Cardiac fibroblast (primary cell): ENCODE data around the gene PACSIN2.
"Not testable (repeated sequence)": the region's sequence is repeated elsewhere in the genome, so short reads cannot be mapped to it uniquely, and the experiment has no call there.

Experiments
- DNase-seq, 2 donors: peaks; one replicate each; pipeline versions ENCODE4 v3.0.0 to v3.0.0-alpha.2; 2010; ENCODE audit warnings: low read depth in 2 of 2
- H3K4me3 ChIP-seq, 2 donors: replicated peaks in 1 of 2; 1 replicate in 1 of 2; 2 replicates in 1 of 2; pipeline ENCODE4 v1.5.1; 2011; ENCODE audit warnings: low read depth in 2 of 2, low read length in 2 of 2, mild to moderate bottlenecking in 2 of 2, moderate library complexity in 1 of 2
- CTCF ChIP-seq: IDR thresholded peaks from one replicate; pipeline ENCODE4 v1.5.1; 2011; ENCODE audit warnings: low read depth, mild to moderate bottlenecking, low read length, inconsistent platforms

The PACSIN2 gene

GRCh38 chr22:42926104-42926503, 88.8 kb downstream of the PACSIN2 start:
- DNase-seq = peak; percentile 24 to 31

DNA sequence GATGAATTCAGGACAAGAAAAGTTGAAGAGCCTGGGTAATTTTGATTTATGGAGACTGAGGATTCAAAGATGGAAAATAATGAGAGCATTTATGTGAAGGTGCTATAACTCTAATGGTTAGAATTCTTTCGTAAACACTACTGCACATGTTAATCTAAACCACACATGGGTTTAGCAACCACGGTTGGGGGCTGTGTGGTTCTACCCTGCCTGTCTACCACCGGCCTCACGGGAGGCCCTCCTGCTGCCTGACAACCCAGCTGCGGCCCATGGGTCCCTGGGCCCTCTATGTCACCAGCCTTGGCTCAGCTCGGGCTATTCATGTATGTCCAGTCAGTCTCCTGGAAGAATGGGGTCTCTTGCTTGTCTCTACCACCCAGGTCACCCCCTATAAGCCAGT, 89.4 kb downstream of the PACSIN2 start:
- DNase-seq = no peak
- no peak for TF ChIP-seq CTCF
- H3K4me3 ChIP-seq = no peak overlapping the region

More at GRCh38 chr22:42926104-42926503, 88.8 kb downstream of the PACSIN2 start:
- no peak for TF ChIP-seq CTCF
- H3K4me3 ChIP-seq = no peak overlapping the region

DNA sequence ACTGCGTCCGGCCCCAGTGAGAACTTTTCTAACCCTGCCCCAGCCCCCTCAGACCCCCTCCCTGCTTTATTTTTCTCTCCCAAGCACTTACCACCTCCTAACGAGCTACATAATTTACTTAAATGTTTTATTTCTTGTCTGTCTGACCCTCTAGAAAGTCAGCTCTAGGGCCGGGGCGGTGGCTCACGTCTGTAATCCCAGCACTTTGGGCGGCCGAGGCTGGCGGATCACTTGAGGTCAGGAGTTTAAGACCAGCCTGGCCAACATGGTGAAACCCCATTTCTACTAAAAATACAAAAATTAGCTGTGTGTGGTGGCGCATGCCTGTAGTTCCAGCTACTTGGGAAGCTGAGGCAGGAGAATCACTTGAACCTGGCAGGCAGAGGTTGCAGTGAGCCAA, 89.9 kb downstream of the PACSIN2 start:
- DNase-seq, H3K4me3 ChIP-seq: not testable (repeated sequence)

- TF ChIP-seq CTCF = no peak
- no peak for DNase-seq
- H3K4me3 ChIP-seq = no peak overlapping the region
Observed at GRCh38 chr22:42924436-42924835, 90.5 kb downstream of the PACSIN2 start.

DNA sequence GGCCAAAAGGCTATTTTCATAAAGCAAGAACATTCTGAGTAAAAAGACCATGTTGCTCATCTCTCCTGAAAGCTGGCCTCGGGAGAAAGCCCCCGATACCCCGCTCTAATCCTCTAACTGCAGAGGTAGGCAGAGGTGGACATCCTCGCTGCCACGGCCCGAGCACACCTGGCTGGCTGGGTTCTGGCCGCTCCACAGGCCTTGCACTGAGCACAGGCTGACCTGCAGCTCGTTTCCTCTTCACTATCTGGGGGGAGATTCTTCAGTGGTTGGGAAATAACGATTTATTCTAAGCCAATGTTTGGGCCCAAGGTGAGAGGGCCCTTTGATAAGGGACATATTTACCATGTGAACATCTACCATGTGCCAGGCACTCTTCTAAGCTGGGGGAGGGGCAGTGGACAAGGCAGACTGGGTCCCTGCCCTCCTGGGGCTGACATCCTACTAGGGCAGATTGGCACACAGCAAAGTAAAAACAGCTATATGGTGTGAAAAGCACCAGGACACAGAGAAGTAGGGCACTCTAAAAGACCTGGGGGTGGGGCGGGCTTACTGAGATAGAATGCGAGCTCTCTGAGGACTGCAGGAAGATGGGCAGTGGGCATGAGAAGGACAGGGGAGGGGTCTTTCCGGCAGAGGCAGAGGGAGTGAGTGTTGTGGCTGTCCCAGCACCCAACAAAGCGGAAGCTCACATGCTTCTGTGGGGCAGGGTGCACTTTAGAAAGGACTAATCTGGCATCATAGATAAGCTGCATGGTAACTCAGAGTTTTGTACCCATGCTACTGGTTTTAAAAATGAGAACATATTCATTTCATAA, 92.4 kb downstream of the PACSIN2 start:
- DNase-seq = no peak
- no peak overlapping the region for H3K4me3 ChIP-seq
- no peak for TF ChIP-seq CTCF

DNA sequence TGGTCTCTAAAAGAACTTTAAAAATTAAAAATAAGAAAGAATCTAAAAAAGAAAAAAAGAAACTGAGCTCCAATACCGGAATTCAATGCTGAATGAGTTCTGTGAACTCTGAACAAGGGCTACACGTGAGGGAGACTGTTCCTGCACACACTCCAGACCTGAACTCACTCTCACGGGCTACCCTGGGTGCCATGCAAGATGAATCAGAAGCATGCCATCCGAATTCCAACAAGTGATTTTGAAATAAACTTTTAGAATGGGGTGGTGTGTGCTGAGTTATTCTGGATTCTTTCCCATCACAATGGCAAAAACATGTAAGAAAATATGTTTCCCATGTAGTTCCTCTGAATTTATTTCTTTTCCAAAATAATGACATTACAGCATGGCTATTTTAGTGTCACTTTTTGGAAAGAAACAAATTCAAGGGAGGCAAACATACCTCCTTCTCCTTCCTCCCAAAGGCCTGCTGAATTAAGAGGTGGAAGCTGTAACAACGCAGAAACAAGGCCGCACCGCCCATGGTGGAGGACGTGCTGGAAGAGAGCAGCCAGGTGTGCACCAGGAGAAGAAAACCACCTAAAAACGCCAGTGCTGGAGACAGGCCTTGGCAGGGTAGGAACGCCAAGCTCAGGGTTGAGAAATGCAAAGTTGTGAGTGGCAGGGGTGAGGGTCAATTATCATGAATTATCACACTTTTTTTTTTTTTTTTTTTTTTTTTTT, 94.7 kb downstream of the PACSIN2 start:
- no peak for TF ChIP-seq CTCF
- H3K4me3 ChIP-seq = no peak overlapping the region
- DNase-seq = peak; percentile 57 to 58

- TF ChIP-seq CTCF = no peak
- no peak overlapping the region for H3K4me3 ChIP-seq
- DNase-seq = peak in 1 of 2 donors; percentile 30
Observed at GRCh38 chr22:42919199-42919598, 95.8 kb downstream of the PACSIN2 start.
